ENCODE results near the gene DDX25. TPM values are rescaled to one million over a fixed set of nuclear protein-coding genes. Genes with fewer than 3 reads are reported as not detected.

DDX25 gene
- total RNA-seq, 1 experiment from 2014 or later: not detected

DNA sequence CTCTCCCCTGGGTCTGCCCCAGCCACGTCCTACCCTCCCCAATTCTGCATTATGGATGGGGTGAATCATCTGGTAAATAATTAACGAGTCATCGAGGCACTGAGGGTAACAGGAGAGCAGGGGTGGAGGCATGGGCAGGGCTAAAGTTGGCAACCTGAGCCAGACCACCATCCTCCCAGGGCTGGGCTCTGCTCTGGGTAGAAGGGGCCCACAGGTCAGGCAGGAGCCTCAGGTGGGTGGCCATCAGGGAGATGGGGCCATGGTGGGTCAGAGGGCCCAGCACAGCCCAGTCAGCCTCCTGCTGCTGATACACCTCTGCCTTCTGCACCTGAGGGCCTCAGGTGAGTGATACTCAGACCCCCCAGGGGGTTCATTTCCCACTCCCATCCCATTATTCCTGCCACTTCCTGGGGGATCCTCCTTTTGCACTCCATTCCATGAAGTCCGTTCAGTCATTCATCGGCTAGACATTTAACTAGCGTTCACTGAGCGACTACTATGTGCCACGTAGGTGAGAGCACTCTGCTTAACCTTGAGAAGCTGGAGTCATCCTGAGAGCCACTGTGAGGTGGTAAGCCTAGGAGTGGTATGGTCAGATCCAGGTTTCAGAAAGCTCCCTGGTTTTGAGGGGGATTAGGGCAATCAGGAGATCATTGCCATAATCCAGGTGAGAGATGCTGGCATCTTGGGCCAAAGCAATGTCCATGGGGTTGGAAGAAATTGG lies 41.7 kb downstream of the DDX25 start, which contains the start of gene VSIG10L2:
Gene VSIG10L2, plus strand, starts transcription at position 248 of the 724 bp plus-strand sequence. Its CDS starts 12 bp downstream, at position 260.
- H3K27me3 ChIP-seq (replicated peaks): no peaks in the 10 kb centered on the region
- no peak for DNase-seq (ENCODE audit: low read depth in 1 of 2, low spot score in 2 of 2)
- no peaks in the 10 kb centered on the region for H3K36me3 ChIP-seq
- H3K4me1 ChIP-seq (replicated peaks): no peaks in the 10 kb centered on the region
- no peak within 1 kb of the TSS for H3K27ac ChIP-seq
- H3K9me3 ChIP-seq (replicated peaks): no peaks in the 10 kb centered on the region
- no peak within 1 kb of the TSS for H3K4me3 ChIP-seq

DNA sequence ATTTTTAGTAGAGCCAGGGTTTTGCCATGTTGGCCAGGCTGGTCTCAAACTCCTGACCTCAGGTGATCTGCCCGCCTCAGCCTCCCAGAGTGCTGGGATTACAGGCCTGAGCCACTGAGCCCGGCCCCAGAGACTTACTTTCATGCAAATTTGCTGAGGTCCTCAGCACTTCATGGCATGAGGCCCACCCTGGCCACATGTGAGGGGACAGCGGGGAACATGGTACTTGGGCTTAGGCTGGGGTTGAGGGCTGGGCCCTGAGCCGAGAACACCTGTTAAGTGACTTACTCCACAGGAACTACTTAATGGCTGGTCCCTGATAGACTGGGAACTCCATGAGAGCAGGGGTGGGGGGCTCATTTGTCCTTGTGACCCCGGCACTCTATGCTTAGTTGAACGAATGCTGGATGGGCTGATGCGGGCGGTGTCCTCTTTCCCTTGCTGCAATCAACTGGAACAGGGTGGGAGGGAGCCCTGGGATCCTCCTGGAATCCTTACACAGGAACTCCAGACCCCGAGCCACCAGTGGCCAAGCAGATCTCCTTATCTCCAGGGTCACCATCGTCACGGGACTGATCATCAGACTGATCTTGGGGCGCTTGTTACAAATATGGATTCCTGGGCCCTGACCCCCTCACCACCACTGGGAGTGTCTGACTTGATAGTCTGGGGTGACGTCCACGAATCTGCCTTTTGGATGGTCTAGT lies 42.6 kb downstream of the DDX25 start:
- Histone ChIP-seq H3K27ac (no peak overlapping the region), H3K4me1 (replicated peaks) (no peaks in the 10 kb centered on the region), H3K4me3 (no peak overlapping the region), H3K9me3 (replicated peaks) (no peaks in the 10 kb centered on the region), H3K27me3 (replicated peaks) (no peaks in the 10 kb centered on the region), H3K36me3 (no peaks in the 10 kb centered on the region)
- DNase-seq (ENCODE audit: low read depth in 1 of 2, low spot score in 2 of 2): no peak

DNA sequence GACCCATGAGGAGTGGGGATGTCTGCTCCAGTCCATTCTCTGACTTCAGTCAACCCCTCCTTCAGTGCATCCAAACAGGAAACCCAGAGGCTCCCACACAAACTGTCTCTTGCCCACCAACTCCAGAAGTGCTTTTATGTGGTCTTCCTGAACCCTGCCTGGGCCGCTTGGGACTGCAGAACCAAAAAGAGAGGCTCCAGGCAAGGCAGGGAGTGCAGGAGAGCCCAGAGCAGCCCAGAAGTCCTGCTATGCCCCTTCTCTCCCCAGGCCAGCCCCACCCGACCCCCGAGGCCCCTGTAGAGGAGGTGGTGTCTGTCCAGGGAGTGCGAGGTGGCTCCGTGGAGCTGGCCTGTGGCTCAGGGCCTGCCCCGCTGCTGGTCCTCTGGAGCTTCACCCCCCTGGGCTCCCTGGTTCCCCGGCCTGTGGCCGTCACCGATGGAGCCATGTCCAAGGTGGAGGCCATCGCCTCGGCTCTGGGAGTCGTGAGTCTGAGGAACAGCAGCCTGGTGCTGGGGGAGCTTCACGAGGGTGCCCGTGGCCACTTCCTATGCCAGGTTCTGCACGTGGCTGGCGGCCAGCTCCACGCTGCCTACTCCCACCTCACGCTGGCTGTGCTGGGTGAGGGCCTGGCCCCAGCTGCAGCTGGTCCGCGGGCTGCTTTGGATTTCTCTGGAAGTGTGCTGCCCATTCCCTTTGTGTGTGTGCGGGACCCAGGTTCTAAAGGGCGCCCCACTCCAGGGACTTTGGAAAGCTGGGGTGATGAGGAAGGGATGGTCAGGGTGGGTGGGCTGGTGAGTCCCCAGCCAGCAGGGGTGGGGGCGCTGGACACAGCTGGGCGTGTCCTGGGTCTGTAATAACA lies 43.3 kb downstream of the DDX25 start:
- no peaks in the 10 kb centered on the region for H3K9me3 ChIP-seq (replicated peaks)
- H3K27me3 ChIP-seq (replicated peaks): no peaks in the 10 kb centered on the region
- H3K4me3 ChIP-seq: no peak overlapping the region
- no peaks in the 10 kb centered on the region for H3K36me3 ChIP-seq
- no peak overlapping the region for H3K27ac ChIP-seq
- DNase-seq (ENCODE audit: low read depth in 1 of 2, low spot score in 2 of 2): no peak
- no peaks in the 10 kb centered on the region for H3K4me1 ChIP-seq (replicated peaks)

DNA sequence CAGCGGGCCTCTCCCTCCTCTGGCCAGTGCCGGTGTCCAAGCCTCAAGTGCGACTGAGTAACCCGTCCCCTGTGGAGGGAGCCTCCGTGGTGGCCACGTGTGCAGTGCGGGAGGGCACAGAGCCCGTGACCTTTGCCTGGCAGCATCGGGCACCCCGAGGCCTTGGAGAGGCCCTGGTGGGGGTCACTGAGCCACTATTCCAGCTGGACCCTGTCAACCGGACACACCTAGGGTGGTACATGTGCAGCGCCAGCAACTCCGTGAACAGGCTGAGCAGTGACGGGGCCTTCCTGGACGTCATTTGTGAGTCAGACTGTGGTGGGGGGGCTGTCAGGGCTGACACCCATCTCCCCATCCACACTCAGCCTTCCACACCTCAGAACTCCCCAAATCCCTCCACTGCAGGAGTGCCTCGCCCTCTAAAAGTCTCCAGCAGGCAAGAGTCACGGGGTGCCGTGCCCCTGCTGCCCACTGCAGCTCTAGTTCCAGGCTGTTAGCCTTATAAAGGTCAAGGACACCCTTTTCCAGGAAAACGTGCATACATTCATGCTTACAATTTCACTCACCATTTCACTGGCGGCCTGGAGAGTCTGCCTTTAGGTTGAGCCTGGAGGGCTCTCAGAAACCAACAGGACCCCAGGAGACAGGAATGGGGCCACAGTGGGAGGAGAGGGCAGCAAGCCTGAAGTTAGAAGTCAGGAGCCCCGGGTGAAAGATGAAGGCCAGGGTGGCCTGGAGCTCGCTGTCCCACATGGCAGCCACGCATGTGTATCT lies 44.2 kb downstream of the DDX25 start:
- H3K4me3 ChIP-seq: no peak overlapping the region

DNA sequence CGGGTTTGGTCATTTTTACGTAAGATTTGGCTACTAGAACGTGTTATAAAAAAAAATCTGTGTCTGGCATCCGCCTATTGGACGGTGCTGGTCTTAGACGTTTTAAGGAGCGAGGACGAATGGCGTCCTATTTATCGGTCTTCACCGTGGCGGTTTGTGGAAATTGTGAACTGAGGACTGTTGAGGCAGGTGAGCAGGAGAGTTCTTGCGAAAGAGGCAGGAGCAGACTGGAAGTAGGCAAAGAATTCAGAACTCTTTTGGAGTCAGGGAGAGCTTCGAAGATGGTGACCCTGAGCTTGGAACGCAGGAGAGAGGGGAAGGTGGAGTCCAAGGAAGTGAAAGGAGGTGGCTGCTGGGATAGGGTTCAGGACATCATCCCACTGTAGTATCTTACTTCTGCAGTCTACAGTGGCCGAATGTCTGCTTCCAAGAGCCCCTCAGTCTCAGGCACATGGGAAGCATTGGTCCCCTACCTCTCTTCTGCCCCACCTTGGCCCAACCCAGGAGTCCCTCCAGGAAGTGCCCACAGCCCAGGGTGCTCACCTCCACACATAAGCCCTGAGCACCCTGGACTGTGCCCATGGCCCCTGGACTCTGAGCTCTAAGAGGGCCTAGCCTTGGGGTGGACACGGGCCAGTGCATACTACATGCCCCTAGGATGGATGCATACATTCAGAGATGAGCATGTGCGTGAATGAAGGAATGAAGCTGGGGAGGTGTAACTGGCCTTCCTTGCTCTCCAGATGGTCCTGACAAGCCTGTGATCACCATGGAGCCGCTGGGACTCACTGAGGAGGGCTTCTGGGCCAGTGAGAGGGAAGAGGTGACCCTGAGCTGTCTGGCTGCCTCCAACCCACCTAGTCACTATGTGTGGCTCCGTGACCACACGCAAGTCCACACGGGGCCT lies 45.2 kb downstream of the DDX25 start:
- Histone ChIP-seq H3K36me3 (no peaks in the 10 kb centered on the region), H3K27me3 (replicated peaks) (no peaks in the 10 kb centered on the region), H3K4me3 (no peak overlapping the region), H3K27ac (no peak overlapping the region), H3K9me3 (replicated peaks) (no peaks in the 10 kb centered on the region), H3K4me1 (replicated peaks) (no peaks in the 10 kb centered on the region)
- DNase-seq (ENCODE audit: low read depth in 1 of 2, low spot score in 2 of 2): no peak

More for the DNA sequence above, 44.2 kb downstream of the DDX25 start:
- Histone ChIP-seq H3K4me1 (replicated peaks) (no peaks in the 10 kb centered on the region), H3K27me3 (replicated peaks) (no peaks in the 10 kb centered on the region), H3K36me3 (no peaks in the 10 kb centered on the region), H3K9me3 (replicated peaks) (no peaks in the 10 kb centered on the region), H3K27ac (no peak overlapping the region)
- DNase-seq (ENCODE audit: low read depth in 1 of 2, low spot score in 2 of 2): no peak

DNA sequence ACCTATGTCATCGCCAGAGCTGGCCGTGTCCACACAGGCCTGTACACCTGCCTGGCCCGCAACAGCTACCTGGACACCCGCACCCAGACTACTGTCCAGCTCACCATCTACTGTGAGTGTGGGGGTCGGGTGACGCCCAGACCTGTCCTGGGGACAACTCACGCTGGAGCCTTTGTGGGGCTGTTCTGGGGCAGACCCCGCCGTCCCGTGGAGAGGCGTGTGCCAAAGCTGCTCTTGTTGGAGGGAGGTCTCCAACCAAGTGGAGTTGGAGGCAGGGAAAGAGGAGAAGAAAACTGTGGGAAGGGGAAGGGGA lies 45.8 kb downstream of the DDX25 start:
- no peaks in the 10 kb centered on the region for H3K4me1 ChIP-seq (replicated peaks)

DNA sequence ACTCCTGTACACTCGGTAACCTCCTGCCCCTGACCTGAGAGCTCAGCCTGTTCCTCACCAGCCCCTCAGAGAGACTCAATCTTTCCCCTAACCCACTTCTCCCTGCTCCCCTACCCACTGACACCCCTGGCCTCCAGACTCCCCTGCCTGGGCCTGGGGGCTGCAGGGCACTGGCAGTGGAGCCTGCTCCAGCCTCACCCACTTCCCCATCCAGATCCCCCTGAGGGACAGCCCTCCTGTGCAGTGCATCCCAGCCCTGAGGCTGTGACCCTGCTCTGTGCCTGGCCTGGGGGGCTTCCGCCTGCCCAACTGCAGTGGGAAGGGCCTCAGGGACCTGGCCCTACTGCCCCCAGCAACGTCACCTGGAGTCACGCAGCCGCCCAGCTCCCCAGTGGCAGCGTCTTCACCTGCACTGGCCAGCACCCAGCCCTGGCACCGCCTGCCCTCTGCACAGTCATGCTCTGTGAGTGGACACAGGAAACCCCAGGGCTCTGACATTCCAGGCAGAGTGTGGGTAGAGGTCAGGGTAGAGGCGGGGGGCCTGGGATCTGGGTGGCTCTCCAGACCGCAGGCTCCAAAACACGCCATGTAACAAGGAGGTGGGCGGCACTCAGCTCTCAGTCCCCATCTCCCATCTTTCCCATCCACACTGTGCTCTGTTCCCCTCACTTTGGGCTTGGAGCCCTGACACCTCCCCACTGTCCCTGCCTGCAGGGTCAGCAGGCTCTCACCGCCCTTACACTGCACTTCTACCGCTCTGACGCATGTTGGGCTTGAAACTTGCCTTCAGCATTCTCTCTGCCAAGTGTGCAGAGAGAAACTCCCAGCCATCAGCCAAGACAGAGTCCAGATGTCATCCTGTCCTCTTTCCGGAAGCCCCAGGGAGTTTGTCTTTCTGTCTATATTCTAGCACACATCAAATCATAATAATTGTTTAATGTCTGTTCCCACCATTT lies 46.7 kb downstream of the DDX25 start:
- Histone ChIP-seq H3K27me3 (replicated peaks) (no peaks in the 10 kb centered on the region), H3K36me3 (no peaks in the 10 kb centered on the region), H3K4me1 (replicated peaks) (no peaks in the 10 kb centered on the region), H3K9me3 (replicated peaks) (no peaks in the 10 kb centered on the region), H3K4me3 (no peak overlapping the region), H3K27ac (no peak overlapping the region)
- DNase-seq (ENCODE audit: low read depth in 1 of 2, low spot score in 2 of 2): no peak

More for the DNA sequence above, 45.8 kb downstream of the DDX25 start:
- no peak for DNase-seq (ENCODE audit: low read depth in 1 of 2, low spot score in 2 of 2)
- H3K4me3 ChIP-seq: no peak overlapping the region
- H3K27me3 ChIP-seq (replicated peaks): no peaks in the 10 kb centered on the region
- H3K27ac ChIP-seq: no peak overlapping the region
- no peaks in the 10 kb centered on the region for H3K9me3 ChIP-seq (replicated peaks)
- no peaks in the 10 kb centered on the region for H3K36me3 ChIP-seq

DNA sequence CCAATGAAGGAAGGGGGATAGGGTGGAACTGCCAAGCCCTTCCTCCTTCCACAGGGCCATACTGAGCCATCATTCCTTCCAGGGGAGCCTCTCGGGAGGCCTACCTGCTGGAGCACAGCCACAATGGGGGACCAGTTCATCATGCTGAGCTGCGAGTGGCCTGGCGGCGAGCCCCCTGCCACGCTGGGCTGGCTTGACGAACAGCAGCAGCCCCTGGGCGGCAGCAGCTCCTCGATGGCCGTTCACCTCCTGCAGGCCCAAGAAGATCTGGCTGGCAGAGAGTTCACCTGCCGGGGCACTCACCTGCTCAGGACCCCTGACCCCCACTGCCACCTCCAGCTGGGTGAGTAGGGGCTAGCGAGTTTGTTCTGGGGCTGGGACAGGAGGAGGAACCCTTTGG lies 47.4 kb downstream of the DDX25 start:
- no peak for DNase-seq (ENCODE audit: low read depth in 1 of 2, low spot score in 2 of 2)
- no peaks in the 10 kb centered on the region for H3K27me3 ChIP-seq (replicated peaks)
- H3K4me3 ChIP-seq: no peak overlapping the region
- no peak overlapping the region for H3K27ac ChIP-seq
- no peaks in the 10 kb centered on the region for H3K9me3 ChIP-seq (replicated peaks)
- no peaks in the 10 kb centered on the region for H3K36me3 ChIP-seq
- no peaks in the 10 kb centered on the region for H3K4me1 ChIP-seq (replicated peaks)

DNA sequence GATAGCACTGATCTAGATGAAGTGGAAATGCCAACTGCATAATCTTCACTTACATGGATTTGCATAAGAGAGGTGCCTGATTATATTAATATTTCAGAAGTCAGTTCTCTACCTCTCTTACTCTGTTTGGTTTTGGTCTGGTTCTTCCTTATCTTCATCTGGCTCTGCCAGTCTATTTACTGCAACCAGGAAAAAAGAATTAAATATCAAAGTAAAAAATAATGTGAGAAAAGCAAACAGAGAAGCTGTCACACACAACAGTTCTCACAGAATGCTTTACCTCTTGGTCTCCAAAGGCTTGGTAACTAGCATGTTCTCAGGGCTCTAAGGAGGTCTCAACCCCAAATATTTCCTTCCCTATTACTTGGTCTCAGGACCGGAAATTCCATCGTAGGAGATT lies 48.3 kb downstream of the DDX25 start:
- no peak for DNase-seq (ENCODE audit: low read depth in 1 of 2, low spot score in 2 of 2)
- H3K27ac ChIP-seq: no peak overlapping the region
- no peaks in the 10 kb centered on the region for H3K9me3 ChIP-seq (replicated peaks)
- H3K27me3 ChIP-seq (replicated peaks): no peaks in the 10 kb centered on the region
- H3K36me3 ChIP-seq: no peaks in the 10 kb centered on the region
- H3K4me3 ChIP-seq: no peak overlapping the region
- no peaks in the 10 kb centered on the region for H3K4me1 ChIP-seq (replicated peaks)

DNA sequence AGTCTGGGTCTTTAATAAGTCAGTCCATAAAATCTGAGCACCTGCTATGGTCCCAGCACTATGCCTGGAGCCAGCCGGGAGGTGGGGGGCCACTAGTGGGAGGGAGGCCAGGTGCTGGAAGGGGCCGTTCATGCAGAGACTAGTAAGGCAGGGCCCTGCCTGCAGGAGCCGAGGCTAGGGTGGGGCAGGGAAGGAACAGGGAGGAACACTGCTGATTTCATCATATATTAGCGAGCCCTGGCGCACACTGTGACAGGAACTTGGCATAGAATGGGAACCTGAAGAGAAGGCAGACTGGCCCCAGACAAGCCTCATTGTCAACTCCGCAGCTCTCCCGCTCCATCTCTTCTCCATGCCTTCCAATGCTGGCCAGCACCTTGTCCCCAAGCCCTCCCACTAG lies 48.7 kb downstream of the DDX25 start:
- no peak for DNase-seq (ENCODE audit: low read depth in 1 of 2, low spot score in 2 of 2)
- Histone ChIP-seq H3K9me3 (replicated peaks) (no peaks in the 10 kb centered on the region), H3K4me1 (replicated peaks) (no peaks in the 10 kb centered on the region), H3K4me3 (no peak overlapping the region), H3K36me3 (no peaks in the 10 kb centered on the region), H3K27ac (no peak overlapping the region), H3K27me3 (replicated peaks) (no peaks in the 10 kb centered on the region)

DNA sequence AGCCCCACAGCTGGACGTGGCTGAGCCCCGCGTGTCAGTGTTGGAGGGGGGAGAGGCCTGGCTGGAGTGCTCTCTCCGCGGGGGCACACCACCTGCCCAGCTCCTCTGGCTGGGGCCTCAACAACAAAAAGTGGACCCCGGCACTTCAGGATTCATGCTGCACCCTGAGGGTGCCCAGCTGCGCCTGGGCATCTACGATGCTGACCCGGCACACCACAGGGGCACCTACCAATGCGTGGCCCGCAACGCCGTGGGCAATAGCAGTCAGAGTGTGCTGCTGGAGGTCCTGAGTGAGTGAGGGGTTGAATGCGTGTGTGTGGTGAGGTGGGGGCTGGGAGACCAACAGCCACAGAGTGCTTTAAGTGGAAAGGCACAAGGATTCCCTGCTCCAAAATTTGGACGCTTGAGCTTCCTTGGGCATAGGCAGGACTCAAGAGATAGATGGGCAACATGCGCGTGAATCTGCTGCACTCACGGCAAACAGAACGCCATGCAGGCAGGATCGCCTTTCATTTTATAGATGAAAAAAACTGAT lies 49.2 kb downstream of the DDX25 start:
- no peak overlapping the region for H3K4me3 ChIP-seq
- H3K9me3 ChIP-seq (replicated peaks): no peaks in the 10 kb centered on the region
- no peaks in the 10 kb centered on the region for H3K27me3 ChIP-seq (replicated peaks)
- no peaks in the 10 kb centered on the region for H3K4me1 ChIP-seq (replicated peaks)
- DNase-seq (ENCODE audit: low read depth in 1 of 2, low spot score in 2 of 2): no peak
- no peaks in the 10 kb centered on the region for H3K36me3 ChIP-seq
- no peak overlapping the region for H3K27ac ChIP-seq

Measured in SJSA1 (cell line).